Dermis microvascular lymphatic vessel endothelial cell (primary cell): Measurements from ENCODE around the gene CYTH4. TPM values are rescaled to one million over a fixed set of nuclear protein-coding genes. Genes with fewer than 3 reads are reported as not detected.
"Not testable (repeated sequence)": the region's sequence is repeated elsewhere in the genome, so short reads cannot be mapped to it uniquely, and the experiment has no call there.

Experiments used
- DNase-seq, 2 donors: peaks; one replicate each; pipeline versions ENCODE4 v3.0.0 to v3.0.0-alpha.2; 2010; ENCODE audit warnings: low read depth in 2 of 2
- total RNA-seq: library from RNA; depleted of rRNA; stranded (reverse); fragments of >200 nt; gene quantifications from 2 replicates; pipeline ENCODE4 v1.2.1, GENCODE V29; 2014

Gene CYTH4
- total RNA-seq = 0.13 TPM in 2 replicates

GRCh38 chr22:37282385-37282677 is at the start of gene CYTH4:
CYTH4 (plus strand) TSS chr22:37282508; CDS start chr22:37282570, 62 bp downstream.
- peak in 1 of 2 donors; percentile 53 for DNase-seq

DNA sequence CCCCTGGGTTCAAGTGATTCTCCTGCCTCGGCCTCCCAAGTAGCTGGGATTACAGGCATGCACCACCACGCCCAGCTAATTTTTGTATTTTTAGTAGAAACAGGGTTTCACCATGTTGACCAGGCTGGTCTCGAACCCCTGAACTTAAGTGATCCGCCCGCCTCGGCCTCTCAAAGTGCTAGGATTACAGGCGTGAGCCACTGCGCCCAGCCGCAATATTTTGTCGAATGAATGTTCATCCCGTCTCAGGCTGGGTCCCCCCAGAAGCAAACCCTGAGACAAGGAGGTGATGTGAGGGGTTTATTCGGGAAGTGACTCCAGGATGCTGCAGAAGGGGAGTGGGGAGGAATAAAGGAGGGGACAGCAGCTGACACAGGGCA is 48.9 kb upstream of the CYTH4 start:
- not testable (repeated sequence) for DNase-seq

- DNase-seq = no peak
Observed at GRCh38 chr22:37233751-37234631, 48.3 kb upstream of the CYTH4 start.

DNA sequence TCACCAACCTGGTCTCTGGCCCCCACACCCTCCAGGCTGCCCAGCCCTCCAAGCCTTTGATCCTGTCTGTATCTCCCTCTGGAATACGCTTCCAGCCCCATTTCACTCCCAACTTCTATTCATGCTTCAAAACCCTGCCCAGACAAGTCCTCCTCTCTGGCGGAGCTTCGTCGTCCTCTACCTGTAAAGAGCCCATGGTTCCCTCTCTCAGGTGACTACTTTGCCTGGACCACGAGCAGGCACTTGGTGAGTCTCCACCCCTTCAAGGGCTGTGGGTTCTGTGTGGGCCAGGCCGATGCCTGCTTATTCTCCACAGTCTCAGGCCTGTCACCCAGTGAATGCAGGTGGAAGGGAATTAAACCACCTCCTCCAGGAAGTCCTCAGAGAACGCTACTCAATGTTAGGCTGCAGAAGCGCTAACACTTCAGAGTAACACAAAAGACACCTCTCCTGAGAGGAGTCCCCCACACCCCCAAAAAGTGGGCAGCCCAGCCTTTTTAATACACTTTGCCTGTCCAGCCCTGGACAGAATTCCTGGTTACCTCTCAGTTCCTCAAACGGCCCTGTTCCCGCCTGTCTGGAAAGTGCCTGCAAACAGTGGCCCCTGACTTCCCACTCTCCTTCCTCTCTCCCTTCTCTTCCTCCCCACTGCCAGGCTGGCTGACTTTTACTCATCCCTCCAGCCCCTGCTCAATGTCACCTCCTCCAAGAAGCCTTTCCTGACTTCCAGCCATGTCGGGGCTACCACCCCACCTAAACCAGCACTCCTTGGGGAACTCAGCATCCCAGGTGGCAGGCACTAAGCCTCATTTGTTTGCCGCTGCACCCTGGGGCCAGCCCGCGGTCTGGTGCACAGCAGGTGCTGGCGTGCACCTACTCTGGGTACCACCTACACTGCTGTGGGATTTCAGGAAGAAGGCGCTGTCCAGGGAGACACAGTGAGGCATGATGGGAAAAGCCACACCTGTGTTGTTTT is 47.3 kb upstream of the CYTH4 start:
- DNase-seq = no peak

- no peak for DNase-seq
Observed at GRCh38 chr22:37235897-37236607, 46.3 kb upstream of the CYTH4 start.

DNA sequence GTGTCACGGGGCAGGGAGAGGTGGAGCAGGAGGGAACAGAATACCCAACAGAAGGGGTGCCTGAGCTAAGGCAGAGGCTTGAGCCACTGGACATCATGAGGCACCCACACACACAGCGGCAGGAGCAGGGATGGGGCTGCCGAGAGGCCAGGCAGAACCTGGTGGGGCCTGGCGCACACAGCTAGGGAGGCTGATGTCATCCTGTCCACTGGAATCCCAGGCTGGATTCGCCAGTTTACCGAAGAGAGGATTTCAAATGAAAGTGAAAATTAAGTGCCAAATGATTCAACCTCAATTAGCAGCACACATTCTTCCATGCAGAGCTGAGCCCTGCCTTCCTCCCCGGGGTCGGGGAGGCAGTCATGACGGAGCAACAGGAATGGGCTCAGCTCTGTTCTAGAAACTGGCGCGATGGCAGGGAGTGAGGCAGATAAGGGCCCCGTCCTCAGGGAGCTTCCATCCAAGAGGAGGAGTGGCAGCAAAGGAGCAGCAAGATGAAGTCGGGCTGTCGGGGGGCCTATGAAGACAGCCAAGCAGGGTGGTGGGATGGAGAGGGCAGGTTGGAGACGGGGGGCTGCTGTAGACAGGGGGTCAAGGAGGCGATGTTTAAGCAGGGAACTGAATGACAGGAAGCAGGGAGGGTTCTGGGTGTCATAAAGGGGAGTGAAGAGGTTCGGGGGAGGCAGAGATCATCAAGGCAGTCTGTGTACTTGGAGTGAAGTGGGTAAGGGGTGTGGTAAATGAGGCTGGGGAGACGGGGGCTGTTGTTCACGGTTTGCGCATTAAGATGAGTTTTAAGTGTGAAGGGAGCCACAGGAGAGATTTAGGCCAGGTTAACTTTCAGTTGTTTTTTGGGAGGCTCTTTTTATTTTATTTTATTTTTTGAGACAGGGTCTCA is 44.7 kb upstream of the CYTH4 start:
- peak in 1 of 2 donors; percentile 27 for DNase-seq

DNA sequence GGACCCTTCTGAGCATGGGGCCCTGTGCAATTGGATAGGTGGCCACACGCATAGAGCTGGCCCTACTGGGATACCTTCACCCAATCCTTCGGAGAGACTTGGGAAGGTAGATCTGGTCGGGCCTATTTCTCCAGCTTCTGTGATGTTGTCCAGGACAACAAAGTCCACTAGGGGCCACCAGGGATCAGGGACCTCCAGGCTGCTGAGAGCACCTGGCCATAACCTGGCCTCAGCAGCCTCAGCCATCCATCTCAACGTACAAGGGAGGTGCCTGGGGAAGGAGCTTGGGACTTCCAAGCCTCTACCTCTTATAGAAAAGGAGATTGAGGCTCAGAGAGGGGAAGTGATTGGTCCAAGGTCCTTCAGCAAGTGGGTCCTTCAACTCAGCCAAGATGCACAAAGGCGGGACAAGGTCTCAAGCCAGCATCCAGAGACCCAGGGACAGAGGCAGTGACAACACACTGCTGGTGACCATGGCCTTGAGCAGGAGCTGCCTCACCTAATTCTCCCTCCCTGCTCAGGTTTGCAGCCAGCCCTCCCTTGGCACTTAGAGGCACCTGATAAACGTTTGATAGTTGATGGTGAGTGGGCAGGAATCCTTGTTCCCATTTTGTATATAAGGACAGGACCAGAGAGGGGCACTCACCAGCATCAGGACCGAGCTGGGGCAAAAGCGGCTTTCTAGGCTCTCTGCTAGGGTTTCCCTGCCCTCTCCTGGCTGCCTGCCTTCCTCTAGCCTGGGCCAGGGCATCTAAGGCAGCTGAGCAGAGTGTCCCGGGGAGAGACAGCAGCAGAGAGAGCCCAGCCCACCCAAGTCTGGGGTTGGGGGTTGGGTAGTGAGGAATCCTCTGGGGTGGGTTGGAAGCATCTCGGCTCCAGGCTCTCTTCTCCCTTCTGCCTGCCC is 42.7 kb upstream of the CYTH4 start:
- DNase-seq = no peak

DNA sequence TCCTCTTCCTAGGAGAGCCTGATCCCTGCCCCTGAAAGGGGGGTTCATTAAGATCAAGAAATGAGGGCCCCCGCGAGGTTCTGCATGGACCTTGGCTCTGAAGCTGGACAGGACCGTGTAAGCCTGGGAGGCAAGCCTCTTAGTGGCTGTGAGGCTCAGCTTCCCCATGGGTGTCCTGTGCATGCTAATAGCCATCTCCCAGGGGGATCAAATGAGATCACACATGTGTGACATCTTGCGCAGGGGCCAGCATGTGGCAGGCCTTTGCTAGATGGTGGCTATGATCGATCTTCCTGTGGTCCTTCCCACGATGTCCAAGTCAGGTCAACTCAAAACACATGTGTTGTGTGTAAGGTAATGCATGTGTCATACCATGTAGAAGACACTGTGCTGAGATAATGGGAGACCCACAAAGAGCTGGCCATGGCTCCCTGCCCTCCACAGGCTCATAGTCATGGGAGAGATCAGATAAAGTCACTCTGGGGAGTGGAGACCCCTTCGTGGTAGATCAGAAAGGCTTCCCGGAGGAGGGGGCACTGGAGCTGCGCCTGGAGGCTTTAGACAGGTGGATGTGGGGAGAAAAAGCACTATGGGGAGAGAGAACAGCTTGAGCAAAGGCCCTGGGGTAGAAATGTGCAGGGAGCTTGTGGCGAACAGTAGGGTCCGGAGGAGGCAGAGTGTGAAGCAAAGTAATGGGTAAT is 41.9 kb upstream of the CYTH4 start:
- no peak for DNase-seq

DNA sequence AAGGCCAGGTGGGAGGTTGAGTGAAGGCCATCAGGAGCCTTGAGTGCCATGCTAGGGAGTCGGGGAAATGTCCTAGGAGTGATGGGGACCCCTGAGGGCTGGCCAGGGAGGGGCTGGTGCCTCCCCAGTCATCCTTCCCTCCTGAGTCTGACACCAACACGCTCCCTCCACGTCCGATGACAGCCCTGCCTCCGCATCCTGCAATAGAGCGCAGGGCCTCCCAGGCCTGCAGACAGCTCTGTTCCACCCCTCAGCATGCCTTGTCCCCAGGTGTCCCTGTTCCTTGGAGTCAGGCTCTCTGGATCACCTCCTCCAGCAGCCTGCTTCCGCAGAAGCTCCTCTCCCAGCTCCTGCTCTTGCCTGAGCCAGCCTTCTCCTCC is 41.4 kb upstream of the CYTH4 start:
- no peak for DNase-seq

- no peak for DNase-seq
Observed at GRCh38 chr22:37241351-37242142, 40.8 kb upstream of the CYTH4 start.

- DNase-seq = peak in 1 of 2 donors; percentile 71
Observed at GRCh38 chr22:37242395-37242918, 39.9 kb upstream of the CYTH4 start.

DNA sequence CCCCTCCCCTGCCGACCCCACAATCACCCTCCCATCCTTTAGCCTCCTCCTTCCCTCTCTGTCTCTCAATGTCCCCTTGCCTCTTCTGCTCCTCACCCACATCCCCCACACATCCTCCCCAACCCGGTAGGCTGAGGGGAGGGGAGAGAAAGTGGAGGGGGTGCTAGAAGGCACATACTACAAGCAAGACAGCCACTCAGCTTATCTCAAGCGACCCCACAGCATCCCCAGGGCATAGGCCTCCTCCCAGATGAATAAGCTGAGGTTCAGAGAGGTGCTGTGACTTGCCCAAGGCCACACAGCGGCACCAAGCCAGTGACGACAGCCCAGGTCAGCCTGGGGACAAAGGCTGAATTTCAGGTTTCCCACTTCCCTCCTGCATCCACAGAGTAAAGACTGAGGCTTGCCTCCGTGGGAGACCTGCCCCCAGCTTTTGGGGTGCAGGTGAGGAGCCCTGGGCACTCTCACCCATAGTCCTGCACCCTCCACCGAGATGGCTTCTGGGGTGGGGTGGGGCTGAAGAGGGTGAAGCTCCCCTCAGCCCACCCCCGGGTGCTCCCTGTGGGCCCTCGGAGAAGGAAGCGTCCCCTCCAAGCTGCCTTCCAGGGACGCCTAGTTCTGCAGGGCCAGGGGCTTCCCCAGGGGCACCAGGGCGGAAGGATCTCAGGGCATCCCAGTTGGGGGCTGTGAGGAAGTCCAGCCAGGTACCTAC is 38.8 kb upstream of the CYTH4 start:
- no peak for DNase-seq

GRCh38 chr22:37244114-37244921 is 38.0 kb upstream of the CYTH4 start, which contains the start of gene RAC2:
RAC2 (minus strand) TSS chr22:37244269; CDS start chr22:37244148, 121 bp downstream.
- DNase-seq = peak in 1 of 2 donors; percentile 75

- no peak for DNase-seq
Observed at GRCh38 chr22:37244922-37245722, 37.2 kb upstream of the CYTH4 start.

GRCh38 chr22:37245740-37246139 is 36.6 kb upstream of the CYTH4 start:
- DNase-seq = no peak

GRCh38 chr22:37248251-37248650 is 34.1 kb upstream of the CYTH4 start:
- no peak for DNase-seq
